HG02981 (cell line): ENCODE data around the gene HS3ST5.

Experiments
- ATAC-seq: cut with Tn5 transposase; IDR thresholded peaks from one replicate; pipeline ENCODE4 v1.9.1; 2021; ENCODE audit warnings: mild to moderate bottlenecking, moderate library complexity; ENCODE audit not compliant: unreplicated experiment

Gene HS3ST5

DNA sequence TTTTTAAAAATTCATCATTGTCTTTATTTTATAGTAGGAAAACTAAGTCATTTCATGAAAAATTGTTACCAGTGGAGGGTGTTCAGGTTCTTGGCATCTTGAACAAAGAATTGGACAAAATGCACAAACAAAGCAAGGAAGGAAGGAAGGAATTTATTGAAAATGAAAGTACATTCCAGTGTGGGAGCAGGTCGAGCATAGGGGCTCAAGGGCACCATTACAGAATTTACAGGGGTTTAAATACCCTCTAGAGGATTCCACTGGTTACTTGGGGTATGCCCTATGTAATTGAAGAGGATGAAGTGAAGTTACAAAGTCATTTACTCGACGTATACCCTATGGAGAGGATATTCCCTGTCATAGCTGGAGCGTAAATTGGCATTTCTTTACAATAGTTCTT is 334.5 kb downstream of the HS3ST5 start:
- no peak for ATAC-seq

DNA sequence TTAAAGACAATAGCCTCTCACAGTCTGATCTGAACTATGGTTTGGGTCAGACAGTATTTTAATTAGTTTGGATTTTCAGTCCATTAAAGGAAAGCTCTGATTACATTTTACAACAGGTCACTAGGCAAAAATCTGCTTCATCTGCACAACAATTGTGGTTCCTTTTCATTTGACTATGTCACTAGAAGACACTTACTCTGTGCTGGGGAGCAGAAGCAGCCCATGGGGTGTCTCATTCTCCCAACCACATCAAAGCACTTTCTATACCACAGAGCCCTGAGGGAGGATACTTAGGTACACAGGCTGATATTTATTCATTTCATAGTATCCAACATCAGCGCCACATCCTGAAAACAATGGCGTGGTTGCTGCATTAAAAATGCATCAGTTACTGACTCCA is 335.3 kb downstream of the HS3ST5 start:
- peak; percentile 63 for ATAC-seq
